HG03139 (cell line): ENCODE results near the gene TMEM200C.
"Not testable (repeated sequence)": the region's sequence is repeated elsewhere in the genome, so short reads cannot be mapped to it uniquely, and the experiment has no call there.

ENCODE experiments used
- ATAC-seq: cut with Tn5 transposase; IDR thresholded peaks from one replicate; pipeline ENCODE4 v1.9.1; 2021; ENCODE audit not compliant: unreplicated experiment

TMEM200C gene

GRCh38 chr18:5892823-5893431, 2.4 kb downstream of the TMEM200C start:
- no peak for ATAC-seq

GRCh38 chr18:5891854-5892215, 3.5 kb downstream of the TMEM200C start:
- no peak for ATAC-seq

GRCh38 chr18:5891184-5891853, 4.0 kb downstream of the TMEM200C start:
- no peak for ATAC-seq

GRCh38 chr18:5890331-5891183, 4.8 kb downstream of the TMEM200C start:
- peak; percentile 84 for ATAC-seq

- no peak for ATAC-seq
These were observed 10.0 kb downstream of the TMEM200C start for GRCh38 chr18:5885361-5885760.

- ATAC-seq, result no peak
These were observed 10.9 kb downstream of the TMEM200C start for GRCh38 chr18:5884375-5884774.

- ATAC-seq, result no peak
These were observed 15.8 kb downstream of the TMEM200C start for GRCh38 chr18:5879479-5879882.

GRCh38 chr18:5876891-5877290, 18.4 kb downstream of the TMEM200C start:
- no peak for ATAC-seq

GRCh38 chr18:5874336-5874735, 21.0 kb downstream of the TMEM200C start:
- ATAC-seq, result no peak

- ATAC-seq, result no peak
These were observed 22.4 kb downstream of the TMEM200C start for GRCh38 chr18:5872886-5873285.

GRCh38 chr18:5871426-5871825, 23.9 kb downstream of the TMEM200C start:
- ATAC-seq, result no peak

- ATAC-seq, result peak; percentile 90
These were observed 27.0 kb downstream of the TMEM200C start for GRCh38 chr18:5868218-5868854.

- ATAC-seq, result no peak
These were observed 29.8 kb downstream of the TMEM200C start for GRCh38 chr18:5865521-5865920.

GRCh38 chr18:5862127-5862526, 33.2 kb downstream of the TMEM200C start:
- not testable (repeated sequence) for ATAC-seq

- ATAC-seq, result no peak
These were observed 38.1 kb downstream of the TMEM200C start for GRCh38 chr18:5857180-5857579.

- no peak for ATAC-seq
These were observed 42.1 kb downstream of the TMEM200C start for GRCh38 chr18:5853253-5853652.

- ATAC-seq, result no peak
These were observed 43.3 kb downstream of the TMEM200C start for GRCh38 chr18:5851998-5852397.

- ATAC-seq, result no peak
These were observed 52.7 kb downstream of the TMEM200C start for GRCh38 chr18:5842653-5843052.

GRCh38 chr18:5841518-5841917, 53.8 kb downstream of the TMEM200C start:
- no peak for ATAC-seq

GRCh38 chr18:5840547-5840946, 54.8 kb downstream of the TMEM200C start:
- ATAC-seq, result no peak

GRCh38 chr18:5840025-5840424, 55.3 kb downstream of the TMEM200C start:
- ATAC-seq, result no peak
